Measurements from ENCODE around the gene MT1B.

Gene MT1B

DNA sequence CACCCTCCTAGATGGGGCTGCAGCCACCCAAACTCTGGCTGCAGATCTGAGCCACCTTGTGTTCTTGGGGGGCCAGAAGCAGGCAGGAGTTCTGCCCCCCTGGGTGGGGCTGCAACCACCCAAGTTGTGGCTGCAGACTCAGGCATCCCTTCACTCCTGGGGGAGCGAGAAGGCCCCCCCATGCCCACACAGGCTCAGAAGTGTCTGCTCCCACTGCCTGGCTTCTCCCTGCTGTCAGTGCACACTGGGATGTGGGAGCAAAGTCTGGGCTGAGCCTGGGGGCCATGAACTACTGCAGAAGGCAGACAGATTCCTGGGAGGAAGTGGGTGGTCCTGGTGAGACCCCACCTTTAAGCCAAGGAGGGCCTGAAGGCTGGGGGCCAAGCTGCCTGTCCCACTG is 43.6 kb downstream of the MT1B start:
- Histone ChIP-seq H3K4me1 (ENCODE audit: insufficient read depth, low read length, severe bottlenecking) (no peaks in the 10 kb centered on the region), H3K9ac (ENCODE audit: low read length) (no peak overlapping the region), H3K9me3 (ENCODE audit: low read length) (0 out of 2 replicates have a peak, but pooled peaks cover 5% of the 10 kb centered on the region), H3K27ac (ENCODE audit: low read depth, low read length, poor library complexity, severe bottlenecking) (no peak overlapping the region), H2AFZ (ENCODE audit: low read length) (no peak overlapping the region), H3K4me3 (ENCODE audit: low read depth, low read length, poor library complexity, severe bottlenecking) (no peak overlapping the region), H3K4me2 (ENCODE audit: low read length) (no peak overlapping the region), H3K79me2 (ENCODE audit: insufficient read depth, low read length) (no peaks in the 10 kb centered on the region), H4K20me1 (ENCODE audit: insufficient read depth, low read length) (no peaks in the 10 kb centered on the region), H3F3A (ENCODE audit: insufficient read depth, low read length) (no peaks in the 10 kb centered on the region), H3K9me2 (ENCODE audit: low read depth, low read length) (no peaks in the 10 kb centered on the region), H3K36me3 (ENCODE audit: insufficient read depth, low read length) (no peaks in the 10 kb centered on the region; the same call in 1 of the 2 replicates), H3K27me3 (ENCODE audit: insufficient read depth, low read length) (peaks cover 2% of the 10 kb centered on the region; the same call in 1 of the 2 replicates)
- TF ChIP-seq EZH2 (IDR thresholded peaks at IDR 0.05; ENCODE audit: borderline replicate concordance, low read length) = no peak
- TF ChIP-seq, protein P1, sequence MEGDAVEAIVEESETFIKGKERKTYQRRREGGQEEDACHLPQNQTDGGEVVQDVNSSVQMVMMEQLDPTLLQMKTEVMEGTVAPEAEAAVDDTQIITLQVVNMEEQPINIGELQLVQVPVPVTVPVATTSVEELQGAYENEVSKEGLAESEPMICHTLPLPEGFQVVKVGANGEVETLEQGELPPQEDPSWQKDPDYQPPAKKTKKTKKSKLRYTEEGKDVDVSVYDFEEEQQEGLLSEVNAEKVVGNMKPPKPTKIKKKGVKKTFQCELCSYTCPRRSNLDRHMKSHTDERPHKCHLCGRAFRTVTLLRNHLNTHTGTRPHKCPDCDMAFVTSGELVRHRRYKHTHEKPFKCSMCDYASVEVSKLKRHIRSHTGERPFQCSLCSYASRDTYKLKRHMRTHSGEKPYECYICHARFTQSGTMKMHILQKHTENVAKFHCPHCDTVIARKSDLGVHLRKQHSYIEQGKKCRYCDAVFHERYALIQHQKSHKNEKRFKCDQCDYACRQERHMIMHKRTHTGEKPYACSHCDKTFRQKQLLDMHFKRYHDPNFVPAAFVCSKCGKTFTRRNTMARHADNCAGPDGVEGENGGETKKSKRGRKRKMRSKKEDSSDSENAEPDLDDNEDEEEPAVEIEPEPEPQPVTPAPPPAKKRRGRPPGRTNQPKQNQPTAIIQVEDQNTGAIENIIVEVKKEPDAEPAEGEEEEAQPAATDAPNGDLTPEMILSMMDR (IDR thresholded peaks at IDR 0.05; ENCODE audit: low read length) = no peak

DNA sequence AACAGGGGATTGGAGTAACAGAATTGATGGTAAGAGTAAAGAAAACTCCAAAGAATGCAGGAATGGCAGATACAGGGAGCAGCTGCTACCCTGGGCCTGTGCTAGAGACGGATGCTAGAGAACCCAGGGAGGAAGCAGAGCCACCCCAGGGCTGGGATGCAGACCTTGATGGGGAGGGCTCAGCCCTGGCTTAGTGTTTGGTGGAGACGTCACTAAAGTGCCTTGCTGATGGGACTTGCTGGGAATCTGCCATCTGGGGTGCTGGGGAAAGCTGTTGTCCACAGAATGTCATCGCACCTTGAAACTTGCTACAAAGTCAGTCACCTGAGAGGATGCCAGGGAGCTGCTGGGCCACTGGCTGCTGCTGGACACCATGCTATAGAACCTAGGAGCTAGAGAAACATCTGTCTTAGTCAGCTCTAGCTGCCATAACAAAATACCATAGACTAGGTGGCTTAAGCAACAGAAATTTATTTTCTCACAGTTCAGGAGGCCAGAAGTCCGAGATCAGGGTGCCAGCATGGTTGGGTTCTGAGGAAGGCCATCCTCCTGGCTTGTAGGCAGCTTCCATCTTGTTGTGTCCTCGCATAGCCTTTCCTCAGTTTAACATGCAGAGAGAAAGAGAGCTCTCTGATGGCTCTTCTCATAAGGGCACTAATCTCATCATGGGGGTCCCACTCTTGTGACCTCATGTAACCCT is 45.9 kb downstream of the MT1B start:
- 0 out of 2 replicates have a peak, but pooled peaks cover 5% of the 10 kb centered on the region for H3K9me3 ChIP-seq (ENCODE audit: low read length)

DNA sequence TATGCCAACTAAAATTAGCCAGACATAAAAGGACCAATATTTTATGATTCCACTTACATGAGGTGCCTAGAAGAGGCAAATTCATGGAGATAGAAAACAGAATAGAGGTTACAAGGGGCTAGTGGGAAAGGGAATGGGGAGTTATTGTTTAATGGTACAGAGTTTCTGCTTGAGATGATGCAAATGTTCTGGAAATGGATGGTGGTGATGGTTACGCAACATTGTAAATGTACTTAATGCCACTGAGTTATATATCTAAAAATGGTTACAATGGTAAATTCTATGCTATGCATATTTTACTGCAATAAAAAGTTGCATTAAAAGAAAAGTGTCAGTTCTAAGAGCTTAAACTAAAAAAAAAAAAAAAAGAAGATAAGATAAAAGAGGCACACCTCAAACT is 48.5 kb downstream of the MT1B start:
- no peaks in the 10 kb centered on the region; the same call in 1 of the 2 replicates for H3K36me3 ChIP-seq (ENCODE audit: insufficient read depth, low read length)
- no peak overlapping the region for H3K27ac ChIP-seq (ENCODE audit: low read depth, low read length, poor library complexity, severe bottlenecking)
- H3K79me2 ChIP-seq (ENCODE audit: insufficient read depth, low read length) = no peaks in the 10 kb centered on the region
- H3F3A ChIP-seq (ENCODE audit: insufficient read depth, low read length) = no peaks in the 10 kb centered on the region
- H4K20me1 ChIP-seq (ENCODE audit: insufficient read depth, low read length) = no peaks in the 10 kb centered on the region
- no peaks in the 10 kb centered on the region for H3K4me1 ChIP-seq (ENCODE audit: insufficient read depth, low read length, severe bottlenecking)
- H3K9me3 ChIP-seq (ENCODE audit: low read length) = 0 out of 2 replicates have a peak, but pooled peaks cover 5% of the 10 kb centered on the region
- no peak overlapping the region for H2AFZ ChIP-seq (ENCODE audit: low read length)
- no peak overlapping the region for H3K9ac ChIP-seq (ENCODE audit: low read length)
- H3K27me3 ChIP-seq (ENCODE audit: insufficient read depth, low read length) = peaks cover 2% of the 10 kb centered on the region; the same call in 1 of the 2 replicates
- no peaks in the 10 kb centered on the region for H3K9me2 ChIP-seq (ENCODE audit: low read depth, low read length)
- no peak for TF ChIP-seq EZH2 (IDR thresholded peaks at IDR 0.05; ENCODE audit: borderline replicate concordance, low read length)
- TF ChIP-seq, protein P1 (IDR thresholded peaks at IDR 0.05; ENCODE audit: low read length) = no peak
- H3K4me3 ChIP-seq (ENCODE audit: low read depth, low read length, poor library complexity, severe bottlenecking) = no peak overlapping the region
- H3K4me2 ChIP-seq (ENCODE audit: low read length) = no peak overlapping the region

More for the DNA sequence above, 45.9 kb downstream of the MT1B start:
- H3K4me3 ChIP-seq (ENCODE audit: low read depth, low read length, poor library complexity, severe bottlenecking) = no peak overlapping the region
- no peak overlapping the region for H3K4me2 ChIP-seq (ENCODE audit: low read length)
- no peaks in the 10 kb centered on the region for H4K20me1 ChIP-seq (ENCODE audit: insufficient read depth, low read length)
- peaks cover 2% of the 10 kb centered on the region; the same call in 1 of the 2 replicates for H3K27me3 ChIP-seq (ENCODE audit: insufficient read depth, low read length)
- TF ChIP-seq EZH2 (IDR thresholded peaks at IDR 0.05; ENCODE audit: borderline replicate concordance, low read length) = no peak
- TF ChIP-seq, protein P1 (IDR thresholded peaks at IDR 0.05; ENCODE audit: low read length) = no peak
- no peaks in the 10 kb centered on the region; the same call in 1 of the 2 replicates for H3K36me3 ChIP-seq (ENCODE audit: insufficient read depth, low read length)
- H3K4me1 ChIP-seq (ENCODE audit: insufficient read depth, low read length, severe bottlenecking) = no peaks in the 10 kb centered on the region
- H2AFZ ChIP-seq (ENCODE audit: low read length) = no peak overlapping the region
- H3K9ac ChIP-seq (ENCODE audit: low read length) = no peak overlapping the region
- H3F3A ChIP-seq (ENCODE audit: insufficient read depth, low read length) = no peaks in the 10 kb centered on the region
- no peaks in the 10 kb centered on the region for H3K79me2 ChIP-seq (ENCODE audit: insufficient read depth, low read length)
- no peak overlapping the region for H3K27ac ChIP-seq (ENCODE audit: low read depth, low read length, poor library complexity, severe bottlenecking)
- no peaks in the 10 kb centered on the region for H3K9me2 ChIP-seq (ENCODE audit: low read depth, low read length)
